CD14-positive monocyte (primary cell): Measurements from ENCODE around the gene CABP2. TPM values are rescaled to one million over a fixed set of nuclear protein-coding genes. Genes with fewer than 3 reads are reported as not detected.

Experiments
- DNase-seq, 3 donors: peaks; one replicate each; pipeline ENCODE4 v3.0.0-alpha.2; 2011 to 2022
- H2AFZ ChIP-seq: 2 replicates; pipeline ENCODE4 v1.6.0; 2012; ENCODE audit warnings: mild to moderate bottlenecking, low read depth, low read length, inconsistent platforms; ENCODE audit not compliant: insufficient read depth, poor library complexity, severe bottlenecking
- H3K27ac ChIP-seq, 2 donors: 1 replicate in 1 of 2; 2 replicates in 1 of 2; pipeline ENCODE4 v1.5.1; 2012 to 2013; ENCODE audit warnings: low read length in 2 of 2, control low read depth in 1 of 2, inconsistent platforms in 1 of 2, low read depth in 1 of 2, mild to moderate bottlenecking in 1 of 2
- H3K27me3 ChIP-seq, 2 donors: one replicate each; pipeline versions ENCODE4 v1.6.0 to v1.6.1; 2011 to 2013; ENCODE audit warnings: low read length in 2 of 2; ENCODE audit not compliant: control insufficient read depth in 2 of 2, insufficient read depth in 2 of 2
- H3K36me3 ChIP-seq, 2 donors: replicated peaks in 1 of 2; 1 replicate in 1 of 2; 2 replicates in 1 of 2; pipeline versions ENCODE4 v1.5.1 to v1.6.1; 2012 to 2013; ENCODE audit warnings: low read length in 2 of 2, control low read depth in 1 of 2, inconsistent platforms in 1 of 2, mild to moderate bottlenecking in 1 of 2; ENCODE audit not compliant: insufficient read depth in 2 of 2, control insufficient read depth in 1 of 2
- H3K4me1 ChIP-seq, 2 donors: 1 replicate in 1 of 2; 2 replicates in 1 of 2; pipeline versions ENCODE4 v1.5.1 to v1.6.1; 2012 to 2013; ENCODE audit warnings: low read length in 2 of 2, control low read depth in 1 of 2, inconsistent platforms in 1 of 2, mild to moderate bottlenecking in 1 of 2, moderate library complexity in 1 of 2; ENCODE audit not compliant: insufficient read depth in 2 of 2, control insufficient read depth in 1 of 2
- H3K4me2 ChIP-seq: replicated peaks from 2 replicates; pipeline ENCODE3; 2012; ENCODE audit warnings: low read length, moderate library complexity, mild to moderate bottlenecking; ENCODE audit not compliant: poor library complexity, severe bottlenecking; ENCODE audit errors: extremely low read depth
- H3K4me3 ChIP-seq, 3 experiments: fragments of 200-600 bp in 1 of 3; sonication (generic) in 1 of 3; replicated peaks in 1 of 3; 1 replicate in 2 of 3; 2 replicates in 1 of 3; pipeline ENCODE4 v1.5.1; 2011 to 2013; ENCODE audit warnings: low read length in 3 of 3, mild to moderate bottlenecking in 3 of 3, control low read depth in 2 of 3, low read depth in 2 of 3, inconsistent platforms in 1 of 3, moderate library complexity in 1 of 3
- H3K79me2 ChIP-seq: 2 replicates; pipeline ENCODE4 v1.6.0; 2012; ENCODE audit warnings: mild to moderate bottlenecking, control low read depth, inconsistent platforms, low read length, moderate library complexity; ENCODE audit not compliant: insufficient read depth
- H3K9ac ChIP-seq: 2 replicates; pipeline ENCODE4 v1.6.0; 2017; ENCODE audit warnings: low read length, mild to moderate bottlenecking; ENCODE audit not compliant: insufficient read depth, poor library complexity, severe bottlenecking
- H3K9me3 ChIP-seq, 2 donors: replicated peaks in 1 of 2; 1 replicate in 1 of 2; 2 replicates in 1 of 2; pipeline versions ENCODE4 v1.5.1 to v1.6.1; 2012 to 2013; ENCODE audit warnings: low read length in 2 of 2, control low read depth in 1 of 2; ENCODE audit not compliant: control insufficient read depth in 1 of 2, insufficient read depth in 1 of 2
- H4K20me1 ChIP-seq: 2 replicates; pipeline ENCODE4 v1.6.0; 2012; ENCODE audit warnings: mild to moderate bottlenecking, low read length, control low read depth, moderate library complexity; ENCODE audit not compliant: insufficient read depth
- H3K27ac Mint-ChIP-seq, 7 donors: one replicate each; pipeline ENCODE4 v1.8.0; 2020; ENCODE audit warnings: mild to moderate bottlenecking in 7 of 7, mixed read lengths in 7 of 7, moderate library complexity in 6 of 7, inconsistent platforms in 2 of 7
- H3K27me3 Mint-ChIP-seq, 3 donors: one replicate each; pipeline ENCODE4 v1.8.0; 2021 to 2022; ENCODE audit warnings: low read depth in 3 of 3, mild to moderate bottlenecking in 3 of 3, mixed read lengths in 3 of 3, moderate library complexity in 3 of 3, inconsistent platforms in 1 of 3
- H3K36me3 Mint-ChIP-seq, 2 donors: one replicate each; pipeline ENCODE4 v1.8.0; 2020; ENCODE audit warnings: mixed read lengths in 2 of 2, inconsistent platforms in 1 of 2, mild to moderate bottlenecking in 1 of 2
- H3K4me1 Mint-ChIP-seq: one replicate; pipeline ENCODE4 v1.8.0; 2020; ENCODE audit warnings: mild to moderate bottlenecking, mixed read lengths
- H3K4me3 Mint-ChIP-seq, 2 donors: one replicate each; pipeline ENCODE4 v1.8.0; 2020; ENCODE audit warnings: mild to moderate bottlenecking in 2 of 2, mixed read lengths in 2 of 2, moderate library complexity in 1 of 2
- H3K9me3 Mint-ChIP-seq, 7 donors: one replicate each; pipeline ENCODE4 v1.8.0; 2020 to 2022; ENCODE audit warnings: mixed read lengths in 7 of 7, mild to moderate bottlenecking in 6 of 7, moderate library complexity in 6 of 7, inconsistent platforms in 2 of 7
- WGBS: methylation state at CpG from one replicate; pipeline ENCODE4 v1.1.5; 2013; ENCODE audit warnings: missing lambda C conversion rate; ENCODE audit not compliant: insufficient coverage; 5-methylcytosine and 5-hydroxymethylcytosine counted together
- intact Hi-C, 2 donors: fragments of 100-400 bp; cut with micrococcal nuclease; formaldehyde crosslinking; loops; one replicate each; pipeline versions ENCODE4 v1.15.0 to v1.15.1; 2023
- polyA plus RNA-seq, 3 donors: library from polyadenylated mRNA; depleted of rRNA in 1 of 3; unstranded in 2 of 3; stranded (reverse) in 1 of 3; fragments of 300-500 nt in 2 of 3; fragments of >200 nt in 1 of 3; fragmentation: Illumina TruSeq in 2 of 3; gene quantifications; 1 replicate in 2 of 3; 2 replicates in 1 of 3; pipeline ENCODE4 v1.2.3, GENCODE V29; 2012 to 2021
- TF ChIP-seq, protein P1 (sequence below): fragments of 200-600 bp; IDR thresholded peaks from one replicate; pipeline ENCODE4 v1.8.0; 2022; ENCODE audit warnings: antibody characterized with exemption, mild to moderate bottlenecking

Gene CABP2
- polyA plus RNA-seq, 3 donors: not detected

DNA sequence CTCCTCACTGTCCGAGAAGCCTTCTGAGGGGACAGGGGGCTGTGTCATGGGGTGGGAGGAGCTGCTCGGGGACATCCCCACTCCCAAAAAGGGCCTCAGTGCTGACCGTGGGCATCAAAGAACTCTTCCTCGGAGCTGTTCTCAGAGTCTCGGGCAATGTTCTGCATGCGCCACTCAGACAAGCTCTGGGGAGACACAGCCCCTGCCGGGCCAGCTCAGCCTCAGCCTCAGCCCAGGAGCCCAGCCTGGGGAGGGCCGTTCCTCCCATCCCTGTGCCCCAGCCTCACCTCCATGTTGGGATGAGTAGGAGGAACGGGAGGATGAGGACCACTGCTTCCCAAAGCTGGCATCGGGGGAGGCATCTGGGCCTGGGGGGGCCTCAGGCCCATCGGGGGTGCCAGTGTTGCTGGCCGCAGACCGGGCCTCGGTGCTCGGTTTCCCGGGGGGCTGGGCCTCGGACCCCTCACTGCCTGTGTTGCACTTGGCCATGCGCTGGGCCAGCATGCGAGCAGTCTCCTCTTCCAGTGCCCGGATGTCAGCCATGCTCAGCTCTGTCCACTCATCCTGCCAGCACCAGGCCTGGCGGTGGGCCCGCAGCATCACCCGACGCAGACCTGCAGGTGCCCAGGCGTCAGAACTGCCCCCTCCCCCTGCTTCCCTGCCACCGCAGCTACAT lies 23.3 kb downstream of the CABP2 start:
- peaks cover 0 to 1% (median 0%) of the 10 kb centered on the region in 7 donors for H3K9me3 Mint-ChIP-seq
- Histone ChIP-seq H4K20me1 (peaks cover 88% of the 10 kb centered on the region), H2AFZ (no peak overlapping the region), H3K9me3 (no peaks in the 10 kb centered on the region), H3K4me2 (no peak overlapping the region), H3K4me1 (peaks cover 31 to 40% of the 10 kb centered on the region in 2 donors), H3K27me3 (no peaks in the 10 kb centered on the region), H3K9ac (no peak overlapping the region), H3K27ac (no peak overlapping the region), H3K79me2 (peaks cover 38% of the 10 kb centered on the region), H3K36me3 (peaks cover 72 to 75% of the 10 kb centered on the region in 2 donors), H3K4me3 (no peak overlapping the region)
- DNase-seq: no peak
- whole genome bisulfite sequencing: 98% methylated on average over 18 of the region's 26 CpGs
- H3K27me3 Mint-ChIP-seq: peaks cover 0 to 8% (median 0%) of the 10 kb centered on the region in 3 donors
- TF ChIP-seq, protein P1, sequence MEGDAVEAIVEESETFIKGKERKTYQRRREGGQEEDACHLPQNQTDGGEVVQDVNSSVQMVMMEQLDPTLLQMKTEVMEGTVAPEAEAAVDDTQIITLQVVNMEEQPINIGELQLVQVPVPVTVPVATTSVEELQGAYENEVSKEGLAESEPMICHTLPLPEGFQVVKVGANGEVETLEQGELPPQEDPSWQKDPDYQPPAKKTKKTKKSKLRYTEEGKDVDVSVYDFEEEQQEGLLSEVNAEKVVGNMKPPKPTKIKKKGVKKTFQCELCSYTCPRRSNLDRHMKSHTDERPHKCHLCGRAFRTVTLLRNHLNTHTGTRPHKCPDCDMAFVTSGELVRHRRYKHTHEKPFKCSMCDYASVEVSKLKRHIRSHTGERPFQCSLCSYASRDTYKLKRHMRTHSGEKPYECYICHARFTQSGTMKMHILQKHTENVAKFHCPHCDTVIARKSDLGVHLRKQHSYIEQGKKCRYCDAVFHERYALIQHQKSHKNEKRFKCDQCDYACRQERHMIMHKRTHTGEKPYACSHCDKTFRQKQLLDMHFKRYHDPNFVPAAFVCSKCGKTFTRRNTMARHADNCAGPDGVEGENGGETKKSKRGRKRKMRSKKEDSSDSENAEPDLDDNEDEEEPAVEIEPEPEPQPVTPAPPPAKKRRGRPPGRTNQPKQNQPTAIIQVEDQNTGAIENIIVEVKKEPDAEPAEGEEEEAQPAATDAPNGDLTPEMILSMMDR: no peak
- peaks cover 64 to 84% of the 10 kb centered on the region in 2 donors for H3K36me3 Mint-ChIP-seq
- no peak overlapping the region for H3K4me3 Mint-ChIP-seq
- intact Hi-C loops: loop anchor here (5.0 to 10.0 kb wide), 2 partner anchors 33 to 225 kb away; partner anchors contain the start of gene TMEM134 (in 1 of the 2)
- H3K27ac Mint-ChIP-seq: no peak overlapping the region
- peaks cover 26% of the 10 kb centered on the region for H3K4me1 Mint-ChIP-seq

DNA sequence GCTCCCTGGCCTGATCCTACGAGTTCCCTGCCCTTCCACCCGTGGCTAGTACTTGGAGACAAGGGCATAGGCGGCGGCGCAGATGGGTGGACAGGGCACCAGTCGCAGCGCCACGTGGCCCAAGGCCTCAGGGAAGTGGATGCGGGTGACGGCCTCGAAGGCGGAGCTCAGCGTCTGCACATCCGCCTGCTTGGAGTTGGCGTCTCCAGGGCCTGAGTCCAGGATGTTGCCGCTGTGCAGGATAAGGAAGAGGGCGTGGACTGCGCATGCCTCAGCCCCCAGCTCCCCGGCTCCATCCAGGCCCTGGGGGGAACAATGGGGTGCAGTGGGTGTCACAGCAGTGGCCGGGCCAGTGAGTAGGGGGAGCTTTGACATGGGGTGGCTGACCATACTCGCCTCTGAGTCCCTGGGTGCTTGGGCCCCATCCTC lies 24.7 kb downstream of the CABP2 start:
- Histone ChIP-seq H3K27me3 (no peaks in the 10 kb centered on the region), H4K20me1 (peaks cover 90% of the 10 kb centered on the region), H3K9ac (no peak overlapping the region), H3K4me3 (no peak overlapping the region), H3K4me2 (no peak overlapping the region), H3K9me3 (no peaks in the 10 kb centered on the region), H3K4me1 (peaks cover 23 to 28% of the 10 kb centered on the region in 2 donors), H3K36me3 (peaks cover 81 to 88% of the 10 kb centered on the region in 2 donors), H2AFZ (no peak overlapping the region), H3K79me2 (peaks cover 26% of the 10 kb centered on the region), H3K27ac (no peak overlapping the region)
- Mint-ChIP-seq H3K27ac (no peak overlapping the region), H3K4me3 (no peak overlapping the region), H3K9me3 (peaks cover 0 to 1% (median 0%) of the 10 kb centered on the region in 7 donors), H3K4me1 (peaks cover 24% of the 10 kb centered on the region), H3K27me3 (no peaks in the 10 kb centered on the region), H3K36me3 (peaks cover 73 to 96% of the 10 kb centered on the region in 2 donors)
- TF ChIP-seq, protein P1: no peak
- no peak for DNase-seq
- WGBS: 93% methylated on average over 21 of the region's 21 CpGs
- intact Hi-C loops: no loop called here
